Esophagus muscularis mucosa (tissue), 4 donors: Measurements from ENCODE around the gene KRTAP4-6. TPM values are rescaled to one million over a fixed set of nuclear protein-coding genes. Genes with fewer than 3 reads are reported as not detected.
"Not testable (repeated sequence)": the region's sequence is repeated elsewhere in the genome, so short reads cannot be mapped to it uniquely, and the experiment has no call there.

ENCODE experiments used
- DNase-seq: peaks from one replicate; pipeline ENCODE4 v3.0.0-alpha.2; 2017; ENCODE audit errors: extremely low spot score
- H3K27ac ChIP-seq, 4 donors: fragments of 200-600 bp; sonication (generic); replicated peaks in 1 of 4; 1 replicate in 3 of 4; 2 replicates in 1 of 4; pipeline ENCODE4 v1.5.1; 2016 to 2019; ENCODE audit warnings: mild to moderate bottlenecking in 1 of 4
- H3K27me3 ChIP-seq, 4 donors: fragments of 200-600 bp; sonication (generic); one replicate each; pipeline versions ENCODE4 v1.5.1 to v1.6.0; 2016 to 2019
- H3K36me3 ChIP-seq, 4 donors: fragments of 200-600 bp; sonication (generic); one replicate each; pipeline ENCODE4 v1.5.1; 2016 to 2019
- H3K4me1 ChIP-seq, 4 donors: fragments of 200-600 bp; sonication (generic); one replicate each; pipeline ENCODE4 v1.5.1; 2016 to 2019
- H3K4me3 ChIP-seq, 4 donors: fragments of 200-600 bp; sonication (generic); 1 replicate in 2 of 4; 2 replicates in 2 of 4; pipeline ENCODE4 v1.5.1; 2016 to 2019; ENCODE audit warnings: mild to moderate bottlenecking in 4 of 4, moderate library complexity in 1 of 4
- H3K9me3 ChIP-seq, 4 donors: fragments of 200-600 bp; sonication (generic); 1 replicate in 3 of 4; 2 replicates in 1 of 4; pipeline ENCODE4 v1.5.1; 2016 to 2019
- EP300 ChIP-seq: sonication (generic); formaldehyde crosslinking; IDR thresholded peaks from one replicate; pipeline ENCODE4 v1.6.1; 2017; ENCODE audit warnings: antibody characterized with exemption
- POLR2A ChIP-seq: fragments of 450-650 bp; IDR thresholded peaks from one replicate; pipeline ENCODE4 v1.6.1; 2017; ENCODE audit warnings: antibody characterized with exemption, moderate library complexity, mild to moderate bottlenecking, low read depth
- POLR2AphosphoS5 ChIP-seq, 2 donors: sonication (generic); formaldehyde crosslinking; IDR thresholded peaks; one replicate each; pipeline ENCODE4 v1.6.1; 2017; ENCODE audit warnings: antibody characterized with exemption in 2 of 2
- WGBS: methylation state at CpG from one replicate; pipeline ENCODE4 v1.1.5; 2018; 5-methylcytosine and 5-hydroxymethylcytosine counted together
- intact Hi-C: fragments of 100-400 bp; cut with DNase I; formaldehyde crosslinking; loops from one replicate; pipeline ENCODE4 v1.15.1; 2023
- total RNA-seq, 4 donors: library from RNA; depleted of rRNA; stranded (reverse); fragments of >200 nt; gene quantifications; one replicate each; pipeline versions ENCODE4 v1.1.0 to v1.2.1, GENCODE V29; 2016
- TF ChIP-seq, protein P1 (sequence below), 3 experiments: fragments of 200-600 bp in 2 of 3; fragments of 450-650 bp in 1 of 3; sonication (generic) in 2 of 3; IDR thresholded peaks; one replicate each; pipeline ENCODE4 v1.5.1; 2017 to 2019; ENCODE audit warnings: antibody characterized with exemption in 3 of 3, mild to moderate bottlenecking in 2 of 3, moderate library complexity in 1 of 3

Gene KRTAP4-6
- total RNA-seq, 4 donors from 2014 or later = not detected

DNA sequence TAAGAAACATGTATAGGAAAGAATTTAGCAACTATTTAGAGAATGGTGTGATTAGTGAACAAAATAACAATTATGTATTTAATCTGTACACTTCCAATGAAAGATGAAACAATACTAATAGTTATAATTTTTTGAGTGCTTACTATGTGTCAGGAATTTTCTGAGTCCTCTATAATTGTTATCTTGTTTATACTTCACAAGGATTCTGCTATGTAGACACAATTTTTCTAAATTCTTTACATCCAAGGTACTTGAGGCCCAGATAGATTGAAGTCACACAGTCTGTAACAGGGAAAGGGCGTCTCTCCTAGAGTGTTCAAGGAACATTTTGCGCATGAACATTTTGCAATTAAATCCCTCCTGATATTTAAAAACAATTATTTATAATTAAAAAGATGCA is 15.3 kb downstream of the KRTAP4-6 start:
- H3K9me3 ChIP-seq = no peaks in the 10 kb centered on the region
- no peak for TF ChIP-seq EP300
- H3K4me1 ChIP-seq = no peaks in the 10 kb centered on the region
- no peaks in the 10 kb centered on the region for H3K36me3 ChIP-seq
- DNase-seq = no peak
- intact Hi-C loops = no loop called here
- no peak overlapping the region for H3K4me3 ChIP-seq
- 89% methylated on average over 2 of the region's 2 CpGs for WGBS
- no peak overlapping the region for H3K27ac ChIP-seq
- peaks cover 0 to 9% (median 0%) of the 10 kb centered on the region in 4 donors for H3K27me3 ChIP-seq

DNA sequence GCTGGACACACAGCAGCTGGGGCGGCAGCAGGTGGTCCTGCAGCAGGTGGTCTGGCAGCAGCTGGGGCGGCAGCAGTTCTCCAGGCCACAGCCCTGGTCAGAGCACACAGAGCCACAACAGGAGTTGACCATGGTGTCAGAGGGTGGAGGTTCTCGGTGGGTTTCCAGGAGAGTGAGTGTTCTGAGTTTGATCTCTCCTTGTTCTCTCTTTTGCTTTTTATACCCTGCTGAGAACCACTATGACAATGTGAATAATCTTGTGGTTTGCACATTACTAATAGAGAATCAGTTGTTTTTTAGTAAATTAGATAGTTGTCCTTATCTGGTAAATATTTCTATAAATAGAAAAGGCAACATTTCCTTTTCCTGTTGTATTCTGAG is 16.4 kb downstream of the KRTAP4-6 start, which contains the start of gene KRTAP4-12:
Gene KRTAP4-12, minus strand, starts transcription at position 192 of the 381 bp plus-strand sequence. Its CDS starts 60 bp downstream, at position 132.
- DNase-seq, H3K4me3 ChIP-seq, H3K36me3 ChIP-seq, H3K27ac ChIP-seq, H3K27me3 ChIP-seq, H3K9me3 ChIP-seq, intact Hi-C loops, H3K4me1 ChIP-seq: not testable (repeated sequence)
- 82% methylated on average over 2 of the region's 3 CpGs for WGBS

DNA sequence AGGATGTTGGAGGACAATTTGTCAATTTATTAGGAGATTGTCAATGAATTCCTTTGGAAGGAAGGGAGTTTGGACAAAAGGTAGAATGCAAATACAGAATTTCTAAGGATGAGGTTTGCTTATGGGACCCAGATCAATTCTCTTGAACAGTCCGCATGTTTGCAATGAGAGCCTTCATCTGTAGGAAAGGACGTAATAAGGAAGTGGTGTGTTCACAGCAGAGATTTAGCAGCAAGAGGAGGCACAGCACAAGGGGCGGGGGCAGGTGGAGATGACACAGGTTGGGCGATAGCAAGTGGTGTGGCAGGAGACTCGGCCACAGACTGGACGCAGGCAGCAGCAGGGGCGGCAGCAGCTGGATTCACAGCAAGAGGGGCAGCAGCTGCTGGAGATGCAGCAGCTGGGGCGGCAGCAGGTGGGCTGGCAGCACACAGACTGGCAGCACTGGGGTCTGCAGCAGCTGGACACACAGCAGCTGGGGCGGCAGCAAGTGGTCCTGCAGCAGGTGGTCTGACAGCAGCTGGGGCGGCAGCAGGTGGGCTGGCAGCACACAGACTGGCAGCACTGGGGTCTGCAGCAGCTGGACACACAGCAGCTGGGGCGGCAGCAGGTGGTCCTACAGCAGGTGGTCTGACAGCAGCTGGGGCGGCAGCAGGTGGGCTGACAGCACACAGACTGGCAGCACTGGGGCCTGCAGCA is 16.9 kb downstream of the KRTAP4-6 start:
- H3K27ac ChIP-seq, H3K9me3 ChIP-seq, H3K4me3 ChIP-seq, DNase-seq, H3K27me3 ChIP-seq, H3K4me1 ChIP-seq, H3K36me3 ChIP-seq, intact Hi-C loops: not testable (repeated sequence)
- 69% methylated on average over 8 of the region's 12 CpGs for WGBS

DNA sequence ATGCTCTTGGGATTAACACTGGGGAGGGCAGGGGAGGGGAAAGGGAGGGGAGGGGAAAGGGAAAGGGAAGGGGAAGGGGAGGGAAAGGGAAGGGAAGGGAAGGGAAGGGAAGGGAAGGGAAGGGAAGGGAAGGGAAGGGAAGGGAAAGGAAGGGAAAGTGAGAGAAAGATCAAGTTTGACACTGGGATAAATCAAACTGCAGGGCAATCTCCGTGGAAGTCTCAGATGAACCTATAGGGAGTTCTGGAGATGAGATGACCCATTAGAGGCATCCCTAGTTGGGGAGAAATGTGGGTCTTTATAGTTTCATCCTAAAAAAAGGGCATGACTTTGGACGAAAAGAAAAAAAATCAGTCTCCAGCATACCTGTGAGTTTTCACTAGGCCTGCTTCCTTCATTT is 18.6 kb downstream of the KRTAP4-6 start:
- no peaks in the 10 kb centered on the region for H3K9me3 ChIP-seq
- no peaks in the 10 kb centered on the region for H3K4me1 ChIP-seq
- TF ChIP-seq POLR2AphosphoS5 (IDR thresholded peaks at IDR 0.05) = no peak
- TF ChIP-seq, protein P1, sequence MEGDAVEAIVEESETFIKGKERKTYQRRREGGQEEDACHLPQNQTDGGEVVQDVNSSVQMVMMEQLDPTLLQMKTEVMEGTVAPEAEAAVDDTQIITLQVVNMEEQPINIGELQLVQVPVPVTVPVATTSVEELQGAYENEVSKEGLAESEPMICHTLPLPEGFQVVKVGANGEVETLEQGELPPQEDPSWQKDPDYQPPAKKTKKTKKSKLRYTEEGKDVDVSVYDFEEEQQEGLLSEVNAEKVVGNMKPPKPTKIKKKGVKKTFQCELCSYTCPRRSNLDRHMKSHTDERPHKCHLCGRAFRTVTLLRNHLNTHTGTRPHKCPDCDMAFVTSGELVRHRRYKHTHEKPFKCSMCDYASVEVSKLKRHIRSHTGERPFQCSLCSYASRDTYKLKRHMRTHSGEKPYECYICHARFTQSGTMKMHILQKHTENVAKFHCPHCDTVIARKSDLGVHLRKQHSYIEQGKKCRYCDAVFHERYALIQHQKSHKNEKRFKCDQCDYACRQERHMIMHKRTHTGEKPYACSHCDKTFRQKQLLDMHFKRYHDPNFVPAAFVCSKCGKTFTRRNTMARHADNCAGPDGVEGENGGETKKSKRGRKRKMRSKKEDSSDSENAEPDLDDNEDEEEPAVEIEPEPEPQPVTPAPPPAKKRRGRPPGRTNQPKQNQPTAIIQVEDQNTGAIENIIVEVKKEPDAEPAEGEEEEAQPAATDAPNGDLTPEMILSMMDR (IDR thresholded peaks at IDR 0.05) = no peak
- TF ChIP-seq EP300 = no peak
- no peak for TF ChIP-seq POLR2A
- H3K27me3 ChIP-seq = peaks cover 0 to 18% (median 0%) of the 10 kb centered on the region in 4 donors
- H3K27ac ChIP-seq = no peak overlapping the region
- DNase-seq = no peak
- no peak overlapping the region for H3K4me3 ChIP-seq
- 89% methylated on average over 2 of the region's 2 CpGs for WGBS
- intact Hi-C loops = no loop called here
- no peaks in the 10 kb centered on the region for H3K36me3 ChIP-seq

DNA sequence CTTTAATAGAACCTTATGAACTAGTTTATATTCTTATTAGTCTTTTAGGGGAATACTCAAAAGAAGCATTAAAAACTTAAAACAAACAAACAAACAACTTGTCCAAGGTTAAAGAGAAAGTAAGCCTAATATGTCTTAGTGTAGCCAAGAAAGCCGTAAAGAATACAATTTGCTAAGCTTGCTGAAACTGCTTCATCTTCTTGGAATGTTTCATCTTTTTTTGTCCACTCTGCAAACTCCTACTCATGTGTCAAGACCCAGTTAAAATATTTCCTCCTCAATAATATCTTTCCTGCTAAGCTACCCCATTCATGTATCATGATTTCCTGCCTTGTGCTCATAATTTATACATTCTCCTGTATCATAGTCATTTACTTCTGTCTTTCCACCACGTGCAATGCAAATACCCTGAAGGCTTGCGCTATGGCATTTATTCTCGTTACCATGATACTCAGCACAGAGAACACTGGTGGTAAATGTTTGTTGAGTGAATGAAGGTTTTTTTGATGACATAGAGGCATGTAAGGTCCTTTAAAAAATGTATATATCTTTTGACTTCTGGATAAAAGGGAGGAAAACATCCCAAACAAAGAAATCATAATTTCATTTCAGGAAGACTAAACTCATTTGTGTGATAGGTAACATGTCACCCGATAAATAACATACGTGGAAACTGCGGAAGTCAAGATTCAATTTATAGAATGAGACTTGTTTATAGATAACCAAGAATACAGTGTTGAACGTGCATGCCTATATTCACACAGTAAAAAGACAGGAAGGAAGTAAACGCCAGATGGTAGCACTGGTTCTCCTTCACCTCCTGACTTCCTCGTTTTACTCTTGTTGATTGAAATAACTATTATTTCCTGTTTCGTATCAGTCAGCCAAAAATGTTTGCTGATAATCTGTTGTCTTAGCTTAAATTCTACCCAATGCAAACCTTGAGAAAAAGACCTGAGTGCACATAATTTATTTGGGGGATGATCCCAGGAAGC is 20.4 kb downstream of the KRTAP4-6 start:
- DNase-seq, H3K36me3 ChIP-seq, intact Hi-C loops, H3K4me3 ChIP-seq, H3K9me3 ChIP-seq, H3K4me1 ChIP-seq, H3K27ac ChIP-seq: not testable (repeated sequence)
- WGBS = 62% methylated on average over 11 of the region's 11 CpGs
- H3K27me3 ChIP-seq = peaks cover 0 to 33% (median 0%) of the 10 kb centered on the region in 4 donors

DNA sequence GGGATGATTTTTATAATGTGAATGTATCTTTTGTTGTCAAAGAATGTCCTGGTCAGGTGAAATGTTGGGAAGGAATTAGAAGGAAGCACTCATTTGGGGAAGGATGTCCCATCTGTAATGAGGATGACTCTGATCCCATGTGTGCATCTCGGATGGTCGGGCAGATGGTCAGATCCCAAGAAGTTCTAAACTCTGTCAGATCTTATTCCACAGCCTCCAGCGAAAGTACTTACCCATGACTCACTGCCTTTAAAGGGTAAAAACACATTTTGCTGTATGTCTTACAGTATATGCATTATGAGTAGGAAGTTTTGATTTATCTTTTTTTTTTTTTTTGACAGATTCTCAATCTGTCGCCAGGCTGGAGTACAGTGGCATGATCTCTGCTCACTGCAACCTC is 21.6 kb downstream of the KRTAP4-6 start:
- no peaks in the 10 kb centered on the region for H3K36me3 ChIP-seq
- TF ChIP-seq, protein P1 (IDR thresholded peaks at IDR 0.05) = no peak
- TF ChIP-seq POLR2AphosphoS5 (IDR thresholded peaks at IDR 0.05) = no peak
- no peak for TF ChIP-seq POLR2A
- no peak overlapping the region for H3K4me3 ChIP-seq
- DNase-seq = no peak
- intact Hi-C loops = no loop called here
- peaks cover 0 to 29% (median 0%) of the 10 kb centered on the region in 4 donors for H3K27me3 ChIP-seq
- H3K27ac ChIP-seq = no peak overlapping the region
- no peaks in the 10 kb centered on the region for H3K9me3 ChIP-seq
- WGBS = 84% methylated on average over 4 of the region's 4 CpGs
- no peaks in the 10 kb centered on the region for H3K4me1 ChIP-seq

DNA sequence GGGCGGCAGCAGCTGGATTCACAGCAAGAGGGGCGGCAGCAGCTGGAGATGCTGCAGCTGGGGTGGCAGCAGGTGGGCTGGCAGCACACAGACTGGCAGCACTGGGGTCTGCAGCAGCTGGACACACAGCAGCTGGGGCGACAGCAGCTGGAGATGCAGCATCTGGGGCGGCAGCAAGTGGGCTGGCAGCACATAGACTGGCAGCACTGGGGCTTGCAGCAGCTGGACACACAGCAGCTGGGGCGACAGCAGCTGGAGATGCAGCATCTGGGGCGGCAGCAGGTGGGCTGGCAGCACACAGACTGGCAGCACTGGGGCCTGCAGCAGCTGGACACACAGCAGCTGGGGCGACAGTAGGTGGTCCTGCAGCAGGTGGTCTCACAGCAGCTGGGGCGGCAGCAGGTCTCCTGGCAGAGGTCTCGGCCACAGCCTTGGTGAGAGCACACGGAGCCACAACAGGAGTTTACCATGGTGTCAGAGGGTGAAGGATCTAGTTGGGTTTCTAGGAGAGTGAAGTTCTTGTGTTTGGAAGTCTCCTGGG is 22.4 kb downstream of the KRTAP4-6 start, which contains the start of gene KRTAP4-11:
Gene KRTAP4-11, minus strand, starts transcription at position 528 of the 541 bp plus-strand sequence. Its CDS starts 58 bp downstream, at position 470.
- H3K36me3 ChIP-seq, H3K4me1 ChIP-seq, H3K27ac ChIP-seq, H3K9me3 ChIP-seq, intact Hi-C loops, DNase-seq, H3K4me3 ChIP-seq: not testable (repeated sequence)
- H3K27me3 ChIP-seq = peaks cover 0 to 24% (median 0%) of the 10 kb centered on the region in 4 donors
- WGBS = 68% methylated on average over 5 of the region's 10 CpGs
